ENCODE data around the gene LRRC8E. TPM values are rescaled to one million over a fixed set of nuclear protein-coding genes. Genes with fewer than 3 reads are reported as not detected.

The LRRC8E gene
- total and polyA plus RNA-seq, 2 of the 8 experiments (the other 6 are each of a cell fraction or from before 2014, with no cell fraction given): 2.7 to 2.9 TPM

DNA sequence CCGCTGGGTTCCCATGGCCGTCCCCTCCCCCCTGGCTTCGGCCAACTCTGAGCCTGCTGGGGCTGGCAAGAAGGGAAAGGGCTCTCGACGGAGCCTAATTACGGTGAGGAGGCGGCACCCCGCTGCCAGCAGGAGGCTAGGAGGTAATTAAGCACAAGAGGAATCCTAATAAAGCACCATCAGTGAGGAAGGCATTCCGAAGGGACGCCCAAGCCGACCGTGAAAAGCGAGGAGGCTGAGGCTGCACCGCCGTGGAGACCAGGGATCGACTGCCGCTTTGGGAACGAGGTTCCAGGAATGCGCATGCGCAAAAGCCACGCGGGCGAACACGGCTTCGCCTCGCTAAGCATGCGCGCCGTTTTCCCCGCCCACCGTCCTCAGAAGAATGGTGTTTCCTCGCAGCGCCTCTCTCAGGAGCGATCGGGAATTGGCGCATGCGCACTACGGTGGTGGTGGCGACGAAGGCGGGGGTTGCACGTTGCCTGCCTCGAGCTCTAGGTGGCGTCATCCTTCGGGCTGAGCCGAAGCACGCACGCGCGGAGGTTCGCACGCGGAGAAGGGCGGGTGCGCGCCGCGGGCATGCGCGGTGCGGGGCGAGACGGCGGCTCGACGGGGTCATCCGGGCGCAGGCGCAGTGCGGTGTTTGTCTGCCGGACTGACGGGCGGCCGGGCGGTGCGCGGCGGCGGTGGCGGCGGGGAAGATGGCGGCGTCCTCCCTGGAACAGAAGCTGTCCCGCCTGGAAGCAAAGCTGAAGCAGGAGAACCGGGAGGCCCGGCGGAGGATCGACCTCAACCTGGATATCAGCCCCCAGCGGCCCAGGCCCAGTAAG, 15.1 kb downstream of the LRRC8E start, which contains the start of gene MAP2K7:
Gene MAP2K7, plus strand, starts transcription at position 634 of the 830 bp plus-strand sequence. Its CDS starts 68 bp downstream, at position 702.
- no peak within 1 kb of the TSS for H3K14ac ChIP-seq (ENCODE audit: insufficient read length)
- peak; percentile 100 for DNase-seq (ENCODE audit: low read depth in 1 of 2, low spot score in 2 of 2)
- peaks cover 3 to 10% of the 10 kb centered on the region in 2 experiments for H4K20me1 ChIP-seq (replicated peaks in 1 of 2; ENCODE audit: control insufficient read depth in 1 of 2, insufficient read depth in 2 of 2, low read length in 2 of 2)
- no peak within 1 kb of the TSS for H3K23ac ChIP-seq (ENCODE audit: insufficient read length)
- H3K23me2 ChIP-seq (ENCODE audit: low read depth, low read length): peaks cover 13% of the 10 kb centered on the region
- H3K27me3 ChIP-seq (replicated peaks in 1 of 4; ENCODE audit: control insufficient read depth in 3 of 4, extremely low read depth in 1 of 4, insufficient read depth in 3 of 4, low read length in 3 of 4): no peaks in the 10 kb centered on the region
- FAIRE-seq: peak; percentile 89
- POLR2A ChIA-PET (ENCODE audit: partially characterized antibody): interaction anchor here (0.7 to 5.0 kb wide), 13 partner anchors 9 to 46 kb away, joined by 3 to 22 read pairs (median 4); partner anchors contain the start of genes LRRC8E, SNAPC2 and TGFBR3L
- no peak within 1 kb of the TSS for H2BK120ac ChIP-seq (replicated peaks; ENCODE audit: low read depth, low read length)
- H3K9ac ChIP-seq (replicated peaks in 1 of 4; ENCODE audit: extremely low read depth in 1 of 4, low read depth in 3 of 4, low read length in 3 of 4): peak within 1 kb of the TSS; percentile 49 to 64 (median 62)
- CTCF ChIA-PET (ENCODE audit: partially characterized antibody): interaction anchor here (0.5 to 4.9 kb wide), 17 partner anchors 11 to 273 kb away, joined by 3 to 14 read pairs (median 4); partner anchors contain the start of genes PRR36 and TGFBR3L
- H3K79me2 ChIP-seq (ENCODE audit: control insufficient read depth in 1 of 2, insufficient read depth in 2 of 2, low read length in 2 of 2): peaks cover 0 to 22% of the 10 kb centered on the region in 2 experiments; a peak in 2 of 4 replicates
- peak within 1 kb of the TSS; percentile 90 for H4K91ac ChIP-seq (replicated peaks; ENCODE audit: insufficient read length, low read length)
- no peak within 1 kb of the TSS for H2AFZ ChIP-seq (ENCODE audit: low read length)
- peak within 1 kb of the TSS; percentile 97 for H4K8ac ChIP-seq (ENCODE audit: extremely low read depth, insufficient read depth, low read length)
- peak within 1 kb of the TSS; percentile 86 for H3K18ac ChIP-seq (ENCODE audit: extremely low read depth, low read length)
- peak within 1 kb of the TSS; percentile 95 for H2BK5ac ChIP-seq (ENCODE audit: low read depth, low read length)
- peaks cover 0 to 13% (median 7%) of the 10 kb centered on the region in 4 experiments; a peak in 5 of 7 replicates for H3K4me1 ChIP-seq (replicated peaks in 1 of 4; ENCODE audit: control insufficient read depth in 3 of 4, insufficient read depth in 4 of 4, low read length in 3 of 4)
- peak within 1 kb of the TSS; percentile 92 for H3K4ac ChIP-seq (replicated peaks; ENCODE audit: insufficient read length, low read depth, low read length)
- H3K56ac ChIP-seq (replicated peaks; ENCODE audit: insufficient read length, low read depth, low read length): peak within 1 kb of the TSS; percentile 92
- H2BK15ac ChIP-seq (ENCODE audit: low read length): 0 out of 2 replicates have a peak within 1 kb of the TSS, but pooled peaks have one; percentile 48
- peak within 1 kb of the TSS; percentile 97 for H4K5ac ChIP-seq (ENCODE audit: insufficient read length, low read depth, low read length)
- H3K27ac ChIP-seq (ENCODE audit: low read depth, low read length): peak within 1 kb of the TSS; percentile 74; the same call in 1 of the 2 replicates
- peaks cover 9% of the 10 kb centered on the region for H3K79me1 ChIP-seq (ENCODE audit: low read depth, low read length)
- WGBS, 2 experiments (ENCODE audit: extremely low coverage in 1 of 2, insufficient coverage in 1 of 2, insufficient read length in 1 of 2, insufficient replicate concordance in 2 of 2, low coverage in 1 of 2, low lambda C conversion rate in 2 of 2, missing lambda C conversion rate in 1 of 2): 2% methylated on average over 69 of the region's 89 CpGs; no CpG with 5 or more reads in 1 of the 2 experiments
- 0 out of 2 replicates have a peak within 1 kb of the TSS, but pooled peaks have one; percentile 62 for H2BK12ac ChIP-seq (ENCODE audit: low read depth, low read length)
- no peaks in the 10 kb centered on the region for H3K9me3 ChIP-seq (ENCODE audit: insufficient read depth in 2 of 2, low read depth in 1 of 2, low read length in 1 of 2)
- peak within 1 kb of the TSS; percentile 90 to 97 for H3K4me2 ChIP-seq (ENCODE audit: insufficient read depth in 1 of 2, low read depth in 2 of 2, low read length in 2 of 2)
- peak within 1 kb of the TSS; percentile 82; the same call in 1 of the 2 replicates for H2AK5ac ChIP-seq (ENCODE audit: low read depth, low read length)
- peak within 1 kb of the TSS; percentile 45 to 91 (median 82) for H3K4me3 ChIP-seq (ENCODE audit: extremely low read depth in 1 of 4, insufficient read depth in 2 of 4, low read depth in 3 of 4, low read length in 4 of 4)
- H2BK20ac ChIP-seq (ENCODE audit: low read length): no peak within 1 kb of the TSS
- H3K36me3 ChIP-seq (ENCODE audit: control insufficient read depth in 2 of 4, insufficient read depth in 4 of 4, low read length in 3 of 4): no peaks in the 10 kb centered on the region; a peak in 2 of 8 replicates
- TF ChIP-seq CEBPB (IDR thresholded peaks at IDR 0.05; ENCODE audit: low read depth, low read length) (peak; percentile 54; the same call in 1 of the 2 replicates), CBX8 (IDR thresholded peaks at IDR 0.05; ENCODE audit: borderline replicate concordance, low read depth, low read length) (no peak), ASH2L (IDR thresholded peaks at IDR 0.05; ENCODE audit: low read length) (peak; percentile 74), JUND (IDR thresholded peaks at IDR 0.05; ENCODE audit: low read length) (peak; percentile 61), KDM5A (IDR thresholded peaks at IDR 0.05; ENCODE audit: low read length) (no peak), NRF1 (IDR thresholded peaks at IDR 0.05; ENCODE audit: low read depth, low read length) (peak; percentile 86), RFX5 (IDR thresholded peaks at IDR 0.05; ENCODE audit: borderline replicate concordance, low read depth, low read length) (no peak), POLR2AphosphoS5 (IDR thresholded peaks at IDR 0.05; ENCODE audit: low read depth, low read length) (peak; percentile 95)
- TF ChIP-seq, protein P1, sequence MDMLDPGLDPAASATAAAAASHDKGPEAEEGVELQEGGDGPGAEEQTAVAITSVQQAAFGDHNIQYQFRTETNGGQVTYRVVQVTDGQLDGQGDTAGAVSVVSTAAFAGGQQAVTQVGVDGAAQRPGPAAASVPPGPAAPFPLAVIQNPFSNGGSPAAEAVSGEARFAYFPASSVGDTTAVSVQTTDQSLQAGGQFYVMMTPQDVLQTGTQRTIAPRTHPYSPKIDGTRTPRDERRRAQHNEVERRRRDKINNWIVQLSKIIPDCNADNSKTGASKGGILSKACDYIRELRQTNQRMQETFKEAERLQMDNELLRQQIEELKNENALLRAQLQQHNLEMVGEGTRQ (IDR thresholded peaks at IDR 0.05; ENCODE audit: low read length): peak; percentile 62

Data from H1 (cell line).